Activated naive CD8-positive, alpha-beta T cell treated with anti-CD3 and anti-CD28 coated beads, Interleukin-2, amount 50 U/mL, for 16 hours (primary cell): ENCODE data around the gene PISD.

Experiments used
- DNase-seq: peaks from one replicate; pipeline ENCODE4 v3.0.0-alpha.2; 2020; ENCODE audit warnings: low read depth, low spot score

Gene PISD

GRCh38 chr22:31626427-31627150, 35.4 kb downstream of the PISD start:
- no peak for DNase-seq

DNA sequence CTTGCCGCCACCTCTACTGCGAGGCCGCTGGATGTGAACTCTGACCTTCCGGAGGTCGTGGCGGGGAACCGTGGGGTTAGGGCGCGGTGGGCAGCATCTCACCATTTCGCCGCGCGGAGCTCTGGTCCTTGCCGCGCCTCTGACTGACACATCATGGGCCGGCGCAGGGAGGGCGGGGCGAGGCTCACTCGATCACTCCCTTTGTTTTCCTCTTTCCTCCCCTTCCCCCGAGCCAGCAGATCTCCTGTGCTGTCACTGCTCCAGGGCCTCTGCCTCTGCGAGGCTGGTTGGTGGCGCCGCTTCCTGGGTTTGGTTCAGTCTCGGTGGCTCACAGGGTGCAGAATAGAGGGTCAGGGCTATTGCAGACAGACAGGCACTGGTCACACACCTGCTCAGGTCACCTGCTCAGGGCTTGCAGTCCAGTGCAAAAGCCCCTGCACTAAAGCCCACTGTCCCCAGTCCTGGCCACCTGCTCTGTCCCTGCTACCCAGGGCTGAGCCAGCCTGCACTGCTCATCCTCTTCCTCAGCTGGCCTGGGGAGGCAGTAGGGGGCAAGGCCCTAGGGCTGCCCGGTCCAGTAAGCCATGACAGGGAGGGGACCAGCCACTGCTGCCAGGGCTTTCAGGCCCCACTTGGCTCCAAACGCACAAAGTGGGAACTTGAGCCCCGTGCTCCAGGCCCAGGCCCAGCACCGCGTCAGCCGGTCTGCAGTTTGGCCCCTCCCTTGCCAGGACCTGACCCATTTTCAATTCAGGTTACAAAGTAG, 36.2 kb downstream of the PISD start:
- no peak for DNase-seq

GRCh38 chr22:31625257-31625640, 36.8 kb downstream of the PISD start:
- no peak for DNase-seq

DNA sequence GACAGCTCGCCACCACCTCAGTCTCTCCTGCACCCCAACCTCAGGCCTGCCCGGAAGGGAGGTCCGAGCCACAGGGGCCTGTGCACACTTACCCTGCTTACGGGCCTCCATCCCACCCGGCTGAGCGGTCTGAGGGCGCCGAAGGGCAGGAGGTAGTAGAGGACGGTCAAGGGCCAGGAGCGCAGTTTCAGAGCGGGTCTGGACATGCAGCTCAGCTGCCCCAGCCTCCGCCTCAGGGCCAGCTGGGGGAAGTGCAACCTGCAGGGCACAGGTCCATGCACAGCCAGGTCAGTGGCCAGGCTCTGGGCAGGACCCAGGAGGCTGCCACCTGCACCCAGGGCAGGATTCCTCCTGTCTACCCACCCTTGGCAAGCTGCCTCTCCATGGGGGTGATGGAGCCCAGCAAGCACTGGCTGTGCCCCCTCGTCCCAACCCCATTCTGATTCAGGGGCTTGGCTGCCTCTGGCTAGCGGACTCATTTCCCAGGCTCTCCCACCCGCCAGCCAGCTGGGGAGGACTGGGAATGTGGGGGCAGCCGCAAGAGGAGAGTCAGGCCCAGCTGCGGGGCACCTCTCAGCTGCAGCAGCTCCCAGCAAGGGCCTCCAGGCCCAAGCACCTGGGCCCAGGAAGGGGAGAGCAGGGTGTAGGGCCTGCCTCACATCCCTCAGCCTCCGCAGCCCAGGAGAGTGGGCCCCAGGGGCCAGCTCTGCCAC, 38.3 kb downstream of the PISD start:
- no peak for DNase-seq

DNA sequence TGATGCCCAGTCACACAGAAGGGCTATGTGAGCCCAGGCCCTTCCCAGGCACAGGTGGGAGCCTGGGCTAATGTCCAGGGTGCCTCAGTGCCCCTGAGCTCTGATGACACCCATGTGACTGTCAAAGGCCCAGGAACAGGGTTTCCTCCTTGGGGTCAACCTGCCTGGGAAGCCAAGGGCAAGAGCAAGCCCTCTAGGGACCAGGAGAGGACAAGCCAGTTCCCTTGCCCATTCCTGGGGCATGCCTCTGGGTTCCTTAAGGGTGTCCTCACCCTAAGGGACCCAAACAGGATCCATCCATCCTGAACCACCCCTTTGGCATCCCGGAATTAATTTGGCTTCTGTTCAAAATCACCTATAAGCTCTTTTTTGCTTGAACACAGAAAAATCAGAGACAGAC, 39.0 kb downstream of the PISD start:
- DNase-seq: no peak

DNA sequence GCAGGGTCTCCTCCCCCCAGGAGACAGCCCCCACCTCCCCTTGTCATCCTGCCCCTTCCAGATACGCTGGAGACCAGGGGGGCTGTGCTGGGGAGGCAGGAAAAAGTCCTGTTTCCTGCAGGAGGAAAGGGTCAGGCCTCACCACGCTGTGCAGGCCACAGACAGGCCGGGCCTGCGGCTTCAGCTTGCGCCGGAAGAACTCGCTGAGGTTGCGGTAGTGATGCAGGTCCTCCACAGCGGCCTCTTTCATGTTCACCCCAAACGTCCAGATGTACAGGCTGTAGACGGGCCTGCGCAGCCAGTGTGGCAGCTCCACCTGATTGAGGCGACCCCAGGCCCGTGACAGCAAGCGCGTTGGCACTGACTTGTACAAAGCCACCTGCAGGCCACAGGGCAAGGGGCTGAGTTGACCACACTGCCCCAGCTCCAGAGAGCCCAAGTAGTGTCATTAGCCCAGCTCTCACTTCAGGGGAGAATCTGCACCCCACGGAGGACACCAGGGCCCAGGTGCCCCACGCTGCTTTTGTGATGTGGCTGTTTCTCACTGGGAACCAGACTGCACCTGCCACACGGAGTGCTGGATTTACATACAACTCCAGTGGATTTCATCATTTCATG, 40.4 kb downstream of the PISD start:
- DNase-seq: no peak

- no peak for DNase-seq
Measured at GRCh38 chr22:31620756-31621480, 41.1 kb downstream of the PISD start.

GRCh38 chr22:31619611-31620300, 42.3 kb downstream of the PISD start:
- no peak for DNase-seq

- DNase-seq: no peak
Measured at GRCh38 chr22:31618471-31619176, 43.4 kb downstream of the PISD start.

DNA sequence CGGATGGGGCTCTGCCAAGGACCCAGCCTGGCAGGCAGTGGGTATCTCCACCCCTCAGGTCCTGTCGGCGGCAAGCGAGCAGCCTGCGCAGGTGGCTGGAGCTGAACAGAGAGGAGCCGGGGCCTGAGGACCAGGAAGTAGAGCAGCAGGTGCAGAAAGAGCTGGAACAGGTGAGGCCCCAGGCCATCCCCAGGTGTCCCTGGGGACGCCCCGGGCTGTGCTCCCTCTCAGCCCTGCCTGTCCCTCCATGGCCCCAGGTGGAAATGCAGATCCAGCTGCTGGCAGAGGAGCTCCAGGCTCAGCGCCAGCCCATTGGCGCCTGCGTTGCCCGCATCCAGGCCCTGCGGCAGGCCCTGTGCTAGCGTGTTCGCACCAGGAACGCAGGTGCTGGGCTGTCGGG, 44.0 kb downstream of the PISD start:
- no peak for DNase-seq

DNA sequence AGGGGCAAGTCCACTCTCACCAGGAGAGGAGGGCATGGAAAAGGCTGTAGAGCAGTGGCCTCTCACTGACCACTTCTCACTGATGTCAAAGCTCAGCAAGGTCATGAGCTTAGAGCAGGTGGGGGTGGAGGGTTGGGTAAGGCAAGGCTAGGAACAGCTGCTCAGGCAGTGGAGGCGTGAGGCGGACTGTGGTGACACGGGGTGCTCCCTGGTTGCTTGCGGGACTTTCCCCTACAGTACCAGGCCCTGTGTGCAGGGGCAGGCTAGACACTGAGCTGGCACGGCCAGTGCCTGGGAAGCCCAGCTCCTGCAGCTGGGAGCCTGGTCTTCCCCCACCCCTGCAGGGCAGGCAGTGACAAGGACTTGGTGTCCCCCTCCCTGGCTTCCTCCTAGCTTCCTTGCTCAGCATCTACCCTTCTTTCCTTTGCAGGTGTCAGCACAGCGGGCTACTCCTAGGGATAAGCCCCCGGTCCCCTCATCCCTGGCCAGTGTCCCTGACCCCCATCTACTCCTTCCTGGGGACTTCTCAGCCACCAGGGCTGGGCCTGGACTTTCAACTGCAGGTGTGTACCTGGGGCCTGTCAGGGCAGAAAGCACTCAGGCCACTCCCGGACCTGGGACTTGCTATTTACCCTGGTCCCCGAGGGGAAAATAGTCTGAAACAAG, 45.6 kb downstream of the PISD start:
- no peak for DNase-seq

DNA sequence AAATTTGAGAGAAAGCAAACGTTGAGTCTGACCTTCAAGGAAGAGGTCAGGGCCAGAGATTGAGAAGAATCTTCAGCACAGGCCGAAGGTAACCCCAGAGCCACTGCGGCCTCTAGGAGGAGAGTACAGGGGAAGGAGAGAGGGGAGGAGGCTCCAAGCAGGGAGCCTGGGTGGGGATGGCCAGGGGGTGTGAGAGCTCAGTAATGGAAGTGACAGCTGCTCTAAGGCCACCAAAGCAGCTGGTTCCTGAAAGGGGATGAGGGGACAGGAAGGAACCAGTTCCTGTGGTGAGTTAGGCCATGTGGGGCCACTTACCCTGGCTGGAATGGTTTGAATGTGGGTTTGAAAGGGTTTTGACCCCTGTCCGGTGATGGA, 46.1 kb downstream of the PISD start:
- DNase-seq: no peak

DNA sequence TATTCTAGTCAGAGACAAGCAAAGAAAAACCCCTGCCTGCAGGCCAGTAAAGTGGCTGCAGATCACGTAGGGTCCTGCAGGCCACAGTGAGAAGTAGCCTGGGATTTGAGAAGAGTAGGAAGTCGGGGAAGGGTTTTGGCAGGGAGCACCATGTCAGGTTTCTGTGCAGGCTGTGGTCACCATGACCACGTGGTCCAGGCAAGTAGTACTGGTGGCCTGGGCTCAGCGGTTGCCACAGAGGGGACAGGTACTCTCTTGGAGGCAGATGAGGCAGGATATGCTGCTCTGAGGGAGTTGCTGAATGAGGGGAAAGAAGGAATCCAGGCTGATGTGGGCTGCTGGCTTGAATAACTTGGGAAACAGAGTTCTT, 46.5 kb downstream of the PISD start:
- DNase-seq: no peak

GRCh38 chr22:31614781-31615490, 47.1 kb downstream of the PISD start:
- no peak for DNase-seq

- DNase-seq: no peak
Measured at GRCh38 chr22:31613904-31614296, 48.1 kb downstream of the PISD start.

GRCh38 chr22:31613286-31613903, 48.6 kb downstream of the PISD start:
- no peak for DNase-seq

DNA sequence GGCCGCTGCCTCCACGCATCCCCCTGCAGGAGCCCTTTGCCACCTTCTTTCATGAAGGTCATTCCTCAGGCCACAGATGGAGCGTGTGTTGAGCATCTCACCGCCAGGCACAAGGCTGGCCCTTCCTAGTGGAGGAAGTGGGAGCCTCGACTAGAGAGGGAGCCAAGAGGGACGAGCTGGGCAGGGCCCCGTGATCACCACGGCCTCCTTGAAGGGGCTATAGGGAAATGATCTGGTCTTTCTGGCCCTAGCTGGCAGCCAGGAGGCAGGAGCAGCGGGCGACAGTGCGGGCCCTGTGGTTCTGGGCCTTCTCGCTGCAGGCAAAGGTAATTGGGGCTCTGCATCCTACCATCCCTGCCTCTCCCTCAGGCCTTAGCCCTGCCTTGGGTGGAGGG, 49.1 kb downstream of the PISD start:
- DNase-seq: no peak

- DNase-seq: no peak
Measured at GRCh38 chr22:31611061-31611760, 50.8 kb downstream of the PISD start.
